GM23338 (cell line): Measurements from ENCODE around the gene LGR5. TPM values are rescaled to one million over a fixed set of nuclear protein-coding genes. Genes with fewer than 3 reads are reported as not detected.

Experiments
- ATAC-seq: fragments of 200-7000 bp; cut with Tn5 transposase; 3 replicates; pipeline ENCODE4 v1.9.1; 2020
- DNase-seq: peaks from one replicate; pipeline ENCODE4 v3.0.0-alpha.2; 2015; ENCODE audit warnings: low spot score
- H2AFZ ChIP-seq: fragments of 200-600 bp; sonication (generic); 2 replicates; pipeline ENCODE4 v1.8.0; 2016; ENCODE audit warnings: antibody characterized with exemption, mild to moderate bottlenecking, moderate library complexity
- H3F3A ChIP-seq: fragments of 200-600 bp; sonication (generic); replicated peaks from 2 replicates; pipeline ENCODE4 v1.8.0; 2017; ENCODE audit warnings: antibody characterized with exemption, mixed run types, low read depth
- H3K27ac ChIP-seq: fragments of 200-600 bp; sonication (generic); 2 replicates; pipeline ENCODE4 v1.6.1; 2016; ENCODE audit warnings: low read depth
- H3K27me3 ChIP-seq: fragments of 200-600 bp; sonication (generic); 2 replicates; pipeline ENCODE4 v1.8.0; 2016; ENCODE audit warnings: mild to moderate bottlenecking, mixed run types, moderate library complexity; ENCODE audit not compliant: insufficient read depth
- H3K36me3 ChIP-seq: fragments of 200-600 bp; sonication (generic); 2 replicates; pipeline ENCODE4 v1.8.0; 2016; ENCODE audit warnings: mild to moderate bottlenecking; ENCODE audit not compliant: insufficient read depth
- H3K4me1 ChIP-seq: fragments of 200-600 bp; sonication (generic); 2 replicates; pipeline ENCODE4 v1.8.0; 2016; ENCODE audit warnings: mild to moderate bottlenecking, moderate library complexity; ENCODE audit not compliant: insufficient read depth
- H3K4me2 ChIP-seq: fragments of 200-600 bp; sonication (generic); 2 replicates; pipeline ENCODE4 v1.7.1; 2017; ENCODE audit warnings: mixed run types
- H3K4me3 ChIP-seq: fragments of 200-600 bp; sonication (generic); 2 replicates; pipeline ENCODE4 v1.6.1; 2016; ENCODE audit warnings: mixed run types
- H3K79me2 ChIP-seq: fragments of 200-600 bp; sonication (generic); replicated peaks from 2 replicates; pipeline ENCODE4 v1.8.0; 2017; ENCODE audit warnings: mild to moderate bottlenecking; ENCODE audit not compliant: insufficient read depth
- H3K9me2 ChIP-seq: fragments of 200-600 bp; sonication (generic); 2 replicates; pipeline ENCODE4 v1.8.0; 2017; ENCODE audit not compliant: insufficient read depth
- H4K20me1 ChIP-seq: fragments of 200-600 bp; sonication (generic); replicated peaks from 2 replicates; pipeline ENCODE4 v1.8.0; 2017; ENCODE audit warnings: mild to moderate bottlenecking; ENCODE audit not compliant: insufficient read depth
- H3K27ac Mint-ChIP-seq: 2 replicates; pipeline ENCODE4 v1.8.0; 2020; ENCODE audit warnings: inconsistent platforms, mild to moderate bottlenecking, moderate library complexity, mixed read lengths
- H3K27me3 Mint-ChIP-seq: 3 replicates; pipeline ENCODE4 v1.8.0; 2022; ENCODE audit warnings: low read depth, mild to moderate bottlenecking, moderate library complexity, mixed read lengths, inconsistent platforms; ENCODE audit not compliant: insufficient read depth, poor library complexity
- H3K36me3 Mint-ChIP-seq: 3 replicates; pipeline ENCODE4 v1.8.0; 2021; ENCODE audit warnings: low read depth, mild to moderate bottlenecking, inconsistent platforms, moderate library complexity, mixed read lengths
- H3K4me1 Mint-ChIP-seq: 3 replicates; pipeline ENCODE4 v1.8.0; 2020; ENCODE audit warnings: mild to moderate bottlenecking, inconsistent platforms, mixed read lengths
- H3K4me3 Mint-ChIP-seq: 3 replicates; pipeline ENCODE4 v1.8.0; 2021; ENCODE audit warnings: moderate library complexity, mild to moderate bottlenecking, inconsistent platforms, mixed read lengths
- H3K9me3 Mint-ChIP-seq: 3 replicates; pipeline ENCODE4 v1.8.0; 2020; ENCODE audit warnings: moderate library complexity, mild to moderate bottlenecking, inconsistent platforms, mixed read lengths
- CREB1 ChIP-seq: fragments of 250-450 bp; sonication (Bioruptor Pico); IDR thresholded peaks from 2 replicates; pipeline ENCODE4 v1.5.0; 2020; ENCODE audit warnings: low read depth, mild to moderate bottlenecking, moderate library complexity
- EZH2 ChIP-seq: fragments of 200-600 bp; sonication (generic); IDR thresholded peaks from one replicate; pipeline ENCODE4 v1.8.0; 2017; ENCODE audit warnings: antibody characterized with exemption, mild to moderate bottlenecking, low read depth; ENCODE audit not compliant: unreplicated experiment
- EZH2phosphoT487 ChIP-seq: fragments of 200-600 bp; sonication (generic); IDR thresholded peaks from one replicate; pipeline ENCODE4 v1.8.1; 2018; ENCODE audit warnings: antibody characterized with exemption; ENCODE audit not compliant: unreplicated experiment
- JUNB ChIP-seq: IDR thresholded peaks from one replicate; pipeline ENCODE4 v1.6.1; 2016; ENCODE audit warnings: antibody characterized with exemption; ENCODE audit not compliant: unreplicated experiment
- NANOG ChIP-seq: IDR thresholded peaks from 2 replicates; pipeline ENCODE4 v1.6.1; 2016; ENCODE audit warnings: antibody characterized with exemption, borderline replicate concordance
- POLR2AphosphoS5 ChIP-seq: IDR thresholded peaks from 2 replicates; pipeline ENCODE4 v1.6.1; 2016; ENCODE audit warnings: antibody characterized with exemption, low read depth
- ZNF331 ChIP-seq: fragments of 250-450 bp; sonication (Bioruptor Pico); IDR thresholded peaks from 2 replicates; pipeline ENCODE4 v1.5.0; 2020; ENCODE audit warnings: low read depth, mild to moderate bottlenecking, moderate library complexity
- polyA plus RNA-seq: library from polyadenylated mRNA; unstranded; fragments of >200 nt; fragmentation: Nextera tagmentation; extraction: Ambion mirVana; gene quantifications from 2 replicates; pipeline ENCODE4 v1.2.1, GENCODE V29; 2016
- total RNA-seq: library from RNA; depleted of rRNA; stranded (reverse); fragments of >200 nt; shearing (Covaris generic); gene quantifications from 2 replicates; pipeline ENCODE4 v1.2.3, GENCODE V29; 2014
- TF ChIP-seq, protein P1 (sequence below): IDR thresholded peaks from one replicate; pipeline ENCODE4 v1.6.1; 2018; ENCODE audit warnings: antibody characterized with exemption; ENCODE audit not compliant: unreplicated experiment
- TF ChIP-seq, protein P2 (sequence below): fragments of 250-450 bp; sonication (Bioruptor Pico); IDR thresholded peaks from 2 replicates; pipeline ENCODE4 v1.5.0; 2020; ENCODE audit warnings: mild to moderate bottlenecking, moderate library complexity
- TF ChIP-seq, protein P3 (sequence below): IDR thresholded peaks from 2 replicates; pipeline ENCODE4 v1.6.1; 2016; ENCODE audit warnings: antibody characterized with exemption
- TF ChIP-seq, protein P4 (sequence below), 2 experiments: fragments of 200-600 bp in 1 of 2; sonication (generic) in 1 of 2; conservative IDR thresholded peaks; 2 replicates each; pipeline versions ENCODE4 v1.5.1 to v1.6.1; 2016 to 2017; ENCODE audit warnings: antibody characterized with exemption in 2 of 2, low read depth in 2 of 2, mild to moderate bottlenecking in 2 of 2, moderate library complexity in 1 of 2

The LGR5 gene
- total and polyA plus RNA-seq, 2 experiments from 2014 or later, result 0.17 to 0.26 TPM

DNA sequence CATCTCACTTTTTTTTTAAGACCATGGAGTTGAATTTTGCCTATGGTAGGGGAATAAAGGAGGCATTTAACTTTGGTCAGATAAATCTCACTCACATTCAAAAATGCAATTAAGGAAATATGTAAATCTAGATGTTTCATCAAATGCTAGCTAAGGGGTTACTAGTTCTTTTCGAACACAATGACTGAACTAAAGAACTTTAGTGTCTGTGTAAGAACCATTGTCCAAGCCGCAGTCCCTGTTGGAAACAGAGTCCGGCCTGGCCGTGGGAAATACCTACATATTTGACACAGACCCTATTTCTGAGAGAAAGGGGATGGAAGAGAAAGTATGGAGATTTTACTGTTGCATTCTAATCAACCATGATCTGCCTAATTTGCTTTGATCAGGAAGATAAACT lies 17.4 kb downstream of the LGR5 start:
- Histone ChIP-seq H2AFZ (no peak overlapping the region; the same call in 1 of the 2 replicates), H4K20me1 (no peaks in the 10 kb centered on the region), H3K79me2 (no peaks in the 10 kb centered on the region), H3K4me3 (no peak overlapping the region), H3K9me2 (no peaks in the 10 kb centered on the region), H3K4me2 (no peak overlapping the region), H3K4me1 (peaks cover 10% of the 10 kb centered on the region; the same call in 1 of the 2 replicates), H3F3A (no peaks in the 10 kb centered on the region), H3K36me3 (no peaks in the 10 kb centered on the region), H3K27me3 (no peaks in the 10 kb centered on the region), H3K27ac (no peak overlapping the region)
- Mint-ChIP-seq H3K4me1 (peaks cover 25% of the 10 kb centered on the region; the same call in 2 of the 3 replicates), H3K27me3 (peaks cover 2% of the 10 kb centered on the region), H3K4me3 (no peak overlapping the region), H3K27ac (no peak overlapping the region), H3K9me3 (no peaks in the 10 kb centered on the region), H3K36me3 (no peaks in the 10 kb centered on the region)
- TF ChIP-seq, protein P1, sequence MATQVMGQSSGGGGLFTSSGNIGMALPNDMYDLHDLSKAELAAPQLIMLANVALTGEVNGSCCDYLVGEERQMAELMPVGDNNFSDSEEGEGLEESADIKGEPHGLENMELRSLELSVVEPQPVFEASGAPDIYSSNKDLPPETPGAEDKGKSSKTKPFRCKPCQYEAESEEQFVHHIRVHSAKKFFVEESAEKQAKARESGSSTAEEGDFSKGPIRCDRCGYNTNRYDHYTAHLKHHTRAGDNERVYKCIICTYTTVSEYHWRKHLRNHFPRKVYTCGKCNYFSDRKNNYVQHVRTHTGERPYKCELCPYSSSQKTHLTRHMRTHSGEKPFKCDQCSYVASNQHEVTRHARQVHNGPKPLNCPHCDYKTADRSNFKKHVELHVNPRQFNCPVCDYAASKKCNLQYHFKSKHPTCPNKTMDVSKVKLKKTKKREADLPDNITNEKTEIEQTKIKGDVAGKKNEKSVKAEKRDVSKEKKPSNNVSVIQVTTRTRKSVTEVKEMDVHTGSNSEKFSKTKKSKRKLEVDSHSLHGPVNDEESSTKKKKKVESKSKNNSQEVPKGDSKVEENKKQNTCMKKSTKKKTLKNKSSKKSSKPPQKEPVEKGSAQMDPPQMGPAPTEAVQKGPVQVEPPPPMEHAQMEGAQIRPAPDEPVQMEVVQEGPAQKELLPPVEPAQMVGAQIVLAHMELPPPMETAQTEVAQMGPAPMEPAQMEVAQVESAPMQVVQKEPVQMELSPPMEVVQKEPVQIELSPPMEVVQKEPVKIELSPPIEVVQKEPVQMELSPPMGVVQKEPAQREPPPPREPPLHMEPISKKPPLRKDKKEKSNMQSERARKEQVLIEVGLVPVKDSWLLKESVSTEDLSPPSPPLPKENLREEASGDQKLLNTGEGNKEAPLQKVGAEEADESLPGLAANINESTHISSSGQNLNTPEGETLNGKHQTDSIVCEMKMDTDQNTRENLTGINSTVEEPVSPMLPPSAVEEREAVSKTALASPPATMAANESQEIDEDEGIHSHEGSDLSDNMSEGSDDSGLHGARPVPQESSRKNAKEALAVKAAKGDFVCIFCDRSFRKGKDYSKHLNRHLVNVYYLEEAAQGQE, result no peak
- TF ChIP-seq, protein P2, sequence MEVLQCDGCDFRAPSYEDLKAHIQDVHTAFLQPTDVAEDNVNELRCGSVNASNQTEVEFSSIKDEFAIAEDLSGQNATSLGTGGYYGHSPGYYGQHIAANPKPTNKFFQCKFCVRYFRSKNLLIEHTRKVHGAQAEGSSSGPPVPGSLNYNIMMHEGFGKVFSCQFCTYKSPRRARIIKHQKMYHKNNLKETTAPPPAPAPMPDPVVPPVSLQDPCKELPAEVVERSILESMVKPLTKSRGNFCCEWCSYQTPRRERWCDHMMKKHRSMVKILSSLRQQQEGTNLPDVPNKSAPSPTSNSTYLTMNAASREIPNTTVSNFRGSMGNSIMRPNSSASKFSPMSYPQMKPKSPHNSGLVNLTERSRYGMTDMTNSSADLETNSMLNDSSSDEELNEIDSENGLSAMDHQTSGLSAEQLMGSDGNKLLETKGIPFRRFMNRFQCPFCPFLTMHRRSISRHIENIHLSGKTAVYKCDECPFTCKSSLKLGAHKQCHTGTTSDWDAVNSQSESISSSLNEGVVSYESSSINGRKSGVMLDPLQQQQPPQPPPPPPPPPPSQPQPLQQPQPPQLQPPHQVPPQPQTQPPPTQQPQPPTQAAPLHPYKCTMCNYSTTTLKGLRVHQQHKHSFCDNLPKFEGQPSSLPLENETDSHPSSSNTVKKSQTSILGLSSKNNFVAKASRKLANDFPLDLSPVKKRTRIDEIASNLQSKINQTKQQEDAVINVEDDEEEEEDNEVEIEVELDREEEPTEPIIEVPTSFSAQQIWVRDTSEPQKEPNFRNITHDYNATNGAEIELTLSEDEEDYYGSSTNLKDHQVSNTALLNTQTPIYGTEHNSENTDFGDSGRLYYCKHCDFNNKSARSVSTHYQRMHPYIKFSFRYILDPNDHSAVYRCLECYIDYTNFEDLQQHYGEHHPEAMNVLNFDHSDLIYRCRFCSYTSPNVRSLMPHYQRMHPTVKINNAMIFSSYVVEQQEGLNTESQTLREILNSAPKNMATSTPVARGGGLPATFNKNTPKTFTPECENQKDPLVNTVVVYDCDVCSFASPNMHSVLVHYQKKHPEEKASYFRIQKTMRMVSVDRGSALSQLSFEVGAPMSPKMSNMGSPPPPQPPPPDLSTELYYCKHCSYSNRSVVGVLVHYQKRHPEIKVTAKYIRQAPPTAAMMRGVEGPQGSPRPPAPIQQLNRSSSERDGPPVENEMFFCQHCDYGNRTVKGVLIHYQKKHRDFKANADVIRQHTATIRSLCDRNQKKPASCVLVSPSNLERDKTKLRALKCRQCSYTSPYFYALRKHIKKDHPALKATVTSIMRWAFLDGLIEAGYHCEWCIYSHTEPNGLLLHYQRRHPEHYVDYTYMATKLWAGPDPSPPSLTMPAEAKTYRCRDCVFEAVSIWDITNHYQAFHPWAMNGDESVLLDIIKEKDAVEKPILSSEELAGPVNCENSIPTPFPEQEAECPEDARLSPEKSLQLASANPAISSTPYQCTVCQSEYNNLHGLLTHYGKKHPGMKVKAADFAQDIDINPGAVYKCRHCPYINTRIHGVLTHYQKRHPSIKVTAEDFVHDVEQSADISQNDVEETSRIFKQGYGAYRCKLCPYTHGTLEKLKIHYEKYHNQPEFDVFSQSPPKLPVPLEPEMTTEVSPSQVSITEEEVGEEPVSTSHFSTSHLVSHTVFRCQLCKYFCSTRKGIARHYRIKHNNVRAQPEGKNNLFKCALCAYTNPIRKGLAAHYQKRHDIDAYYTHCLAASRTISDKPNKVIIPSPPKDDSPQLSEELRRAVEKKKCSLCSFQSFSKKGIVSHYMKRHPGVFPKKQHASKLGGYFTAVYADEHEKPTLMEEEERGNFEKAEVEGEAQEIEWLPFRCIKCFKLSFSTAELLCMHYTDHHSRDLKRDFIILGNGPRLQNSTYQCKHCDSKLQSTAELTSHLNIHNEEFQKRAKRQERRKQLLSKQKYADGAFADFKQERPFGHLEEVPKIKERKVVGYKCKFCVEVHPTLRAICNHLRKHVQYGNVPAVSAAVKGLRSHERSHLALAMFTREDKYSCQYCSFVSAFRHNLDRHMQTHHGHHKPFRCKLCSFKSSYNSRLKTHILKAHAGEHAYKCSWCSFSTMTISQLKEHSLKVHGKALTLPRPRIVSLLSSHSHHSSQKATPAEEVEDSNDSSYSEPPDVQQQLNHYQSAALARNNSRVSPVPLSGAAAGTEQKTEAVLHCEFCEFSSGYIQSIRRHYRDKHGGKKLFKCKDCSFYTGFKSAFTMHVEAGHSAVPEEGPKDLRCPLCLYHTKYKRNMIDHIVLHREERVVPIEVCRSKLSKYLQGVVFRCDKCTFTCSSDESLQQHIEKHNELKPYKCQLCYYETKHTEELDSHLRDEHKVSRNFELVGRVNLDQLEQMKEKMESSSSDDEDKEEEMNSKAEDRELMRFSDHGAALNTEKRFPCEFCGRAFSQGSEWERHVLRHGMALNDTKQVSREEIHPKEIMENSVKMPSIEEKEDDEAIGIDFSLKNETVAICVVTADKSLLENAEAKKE, result no peak
- TF ChIP-seq, protein P3, sequence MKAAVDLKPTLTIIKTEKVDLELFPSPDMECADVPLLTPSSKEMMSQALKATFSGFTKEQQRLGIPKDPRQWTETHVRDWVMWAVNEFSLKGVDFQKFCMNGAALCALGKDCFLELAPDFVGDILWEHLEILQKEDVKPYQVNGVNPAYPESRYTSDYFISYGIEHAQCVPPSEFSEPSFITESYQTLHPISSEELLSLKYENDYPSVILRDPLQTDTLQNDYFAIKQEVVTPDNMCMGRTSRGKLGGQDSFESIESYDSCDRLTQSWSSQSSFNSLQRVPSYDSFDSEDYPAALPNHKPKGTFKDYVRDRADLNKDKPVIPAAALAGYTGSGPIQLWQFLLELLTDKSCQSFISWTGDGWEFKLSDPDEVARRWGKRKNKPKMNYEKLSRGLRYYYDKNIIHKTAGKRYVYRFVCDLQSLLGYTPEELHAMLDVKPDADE, result no peak
- TF ChIP-seq EZH2, result no peak
- no peak for TF ChIP-seq NANOG
- TF ChIP-seq JUNB, result no peak
- TF ChIP-seq, protein P4, sequence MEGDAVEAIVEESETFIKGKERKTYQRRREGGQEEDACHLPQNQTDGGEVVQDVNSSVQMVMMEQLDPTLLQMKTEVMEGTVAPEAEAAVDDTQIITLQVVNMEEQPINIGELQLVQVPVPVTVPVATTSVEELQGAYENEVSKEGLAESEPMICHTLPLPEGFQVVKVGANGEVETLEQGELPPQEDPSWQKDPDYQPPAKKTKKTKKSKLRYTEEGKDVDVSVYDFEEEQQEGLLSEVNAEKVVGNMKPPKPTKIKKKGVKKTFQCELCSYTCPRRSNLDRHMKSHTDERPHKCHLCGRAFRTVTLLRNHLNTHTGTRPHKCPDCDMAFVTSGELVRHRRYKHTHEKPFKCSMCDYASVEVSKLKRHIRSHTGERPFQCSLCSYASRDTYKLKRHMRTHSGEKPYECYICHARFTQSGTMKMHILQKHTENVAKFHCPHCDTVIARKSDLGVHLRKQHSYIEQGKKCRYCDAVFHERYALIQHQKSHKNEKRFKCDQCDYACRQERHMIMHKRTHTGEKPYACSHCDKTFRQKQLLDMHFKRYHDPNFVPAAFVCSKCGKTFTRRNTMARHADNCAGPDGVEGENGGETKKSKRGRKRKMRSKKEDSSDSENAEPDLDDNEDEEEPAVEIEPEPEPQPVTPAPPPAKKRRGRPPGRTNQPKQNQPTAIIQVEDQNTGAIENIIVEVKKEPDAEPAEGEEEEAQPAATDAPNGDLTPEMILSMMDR (conservative IDR thresholded peaks at IDR 0.05; ENCODE audit: low read depth in 2 of 2), result no peak
- no peak for TF ChIP-seq POLR2AphosphoS5
- TF ChIP-seq EZH2phosphoT487, result no peak
- TF ChIP-seq CREB1 (CRISPR knock-in tag), result no peak
- no peak for TF ChIP-seq ZNF331
- ATAC-seq (no peak), DNase-seq (no peak)
